ENCODE data around the gene SPATA7.
"Not testable (repeated sequence)": the region's sequence is repeated elsewhere in the genome, so short reads cannot be mapped to it uniquely, and the experiment has no call there.

The SPATA7 gene

GRCh38 chr14:88385212-88386101, at the start of gene SPATA7:
TSS of gene SPATA7 (plus strand) at chr14:88385657. CDS start at chr14:88385819, 162 bp downstream.
- DNase-seq (ENCODE audit: low read depth), result peak; percentile 71

GRCh38 chr14:88340357-88340756, 45.1 kb upstream of the SPATA7 start:
- no peak for DNase-seq (ENCODE audit: low read depth)

- DNase-seq (ENCODE audit: low read depth), result no peak
Measured at GRCh38 chr14:88342980-88343379, 42.5 kb upstream of the SPATA7 start.

GRCh38 chr14:88346048-88346639, 39.3 kb upstream of the SPATA7 start:
- DNase-seq (ENCODE audit: low read depth), result no peak

- no peak for DNase-seq (ENCODE audit: low read depth)
Measured at GRCh38 chr14:88348546-88348945, 36.9 kb upstream of the SPATA7 start.

- DNase-seq (ENCODE audit: low read depth), result no peak
Measured at GRCh38 chr14:88351966-88352691, 33.3 kb upstream of the SPATA7 start.

- DNase-seq (ENCODE audit: low read depth), result no peak
Measured at GRCh38 chr14:88352698-88353097, 32.8 kb upstream of the SPATA7 start.

GRCh38 chr14:88354358-88354757, 31.1 kb upstream of the SPATA7 start:
- DNase-seq (ENCODE audit: low read depth), result no peak

GRCh38 chr14:88359500-88359899, 26.0 kb upstream of the SPATA7 start:
- DNase-seq (ENCODE audit: low read depth), result no peak

GRCh38 chr14:88363644-88364043, 21.8 kb upstream of the SPATA7 start:
- DNase-seq (ENCODE audit: low read depth), result no peak

- DNase-seq (ENCODE audit: low read depth), result no peak
Measured at GRCh38 chr14:88364710-88365413, 20.6 kb upstream of the SPATA7 start.

- DNase-seq (ENCODE audit: low read depth), result no peak
Measured at GRCh38 chr14:88369496-88369895, 16.0 kb upstream of the SPATA7 start.

GRCh38 chr14:88379706-88380343, 5.6 kb upstream of the SPATA7 start:
- DNase-seq (ENCODE audit: low read depth), result no peak

GRCh38 chr14:88380405-88380804, 5.1 kb upstream of the SPATA7 start:
- no peak for DNase-seq (ENCODE audit: low read depth)

- DNase-seq (ENCODE audit: low read depth), result not testable (repeated sequence)
Measured at GRCh38 chr14:88381634-88382033, 3.8 kb upstream of the SPATA7 start.

GRCh38 chr14:88384718-88385117, 739 bp upstream of the SPATA7 start:
- DNase-seq (ENCODE audit: low read depth), result no peak

GRCh38 chr14:88386256-88386794, 868 bp downstream of the SPATA7 start:
- DNase-seq (ENCODE audit: low read depth), result no peak

- no peak for DNase-seq (ENCODE audit: low read depth)
Measured at GRCh38 chr14:88388741-88389282, 3.4 kb downstream of the SPATA7 start.

- DNase-seq (ENCODE audit: low read depth), result no peak
Measured at GRCh38 chr14:88392609-88393008, 7.2 kb downstream of the SPATA7 start.

GRCh38 chr14:88411039-88411438, 25.6 kb downstream of the SPATA7 start:
- no peak for DNase-seq (ENCODE audit: low read depth)

- no peak for DNase-seq (ENCODE audit: low read depth)
Measured at GRCh38 chr14:88417594-88417993, 32.1 kb downstream of the SPATA7 start.

Measured in activated T-helper 9 cell treated with anti-CD3 and anti-CD28 coated beads, Interleukin-2, amount 50 U/mL, for 16 hours (primary cell).